Measurements from ENCODE around the gene RAP1GDS1.
"Not testable (repeated sequence)": the region's sequence is repeated elsewhere in the genome, so short reads cannot be mapped to it uniquely, and the experiment has no call there.

The RAP1GDS1 gene

DNA sequence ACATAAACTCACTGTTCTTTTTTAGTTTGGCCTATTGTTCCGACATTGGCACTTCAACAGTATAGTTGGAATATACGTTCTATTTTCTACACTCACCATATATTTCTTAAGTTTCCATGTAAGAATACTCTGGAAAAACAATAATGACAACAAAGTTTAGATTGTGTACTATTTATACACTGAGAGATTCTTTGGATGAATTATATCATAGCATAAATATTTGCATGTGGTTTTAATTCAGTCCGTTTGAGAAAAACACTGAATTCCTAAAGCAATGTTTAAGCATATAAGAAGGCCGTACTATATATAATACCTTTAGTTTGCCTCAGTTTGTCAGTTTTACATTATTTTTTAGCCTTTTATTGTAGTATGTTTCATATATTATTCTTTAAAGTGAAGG, 82.4 kb downstream of the RAP1GDS1 start:
- DNase-seq (ENCODE audit: extremely low read depth in 1 of 2, low read depth in 1 of 2) = no peak

DNA sequence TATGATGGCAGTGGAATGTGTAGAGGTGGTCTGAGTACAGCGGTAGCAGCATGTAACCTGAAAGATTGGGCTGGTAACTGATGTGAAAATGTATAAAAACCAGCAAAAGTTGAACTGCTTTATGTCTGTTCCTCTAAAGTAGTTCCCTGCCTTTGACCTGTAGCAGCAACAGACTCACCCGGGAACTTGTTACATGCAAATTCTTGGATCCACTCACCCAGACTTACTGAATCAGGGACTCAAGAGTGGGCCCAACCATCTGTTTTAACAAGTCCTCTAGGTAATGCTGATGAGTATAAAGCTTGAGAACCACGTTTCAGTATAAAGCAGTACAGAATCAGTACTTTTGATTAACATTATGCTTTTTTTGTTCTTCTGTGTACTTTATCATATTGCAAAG, 84.7 kb downstream of the RAP1GDS1 start:
- DNase-seq (ENCODE audit: extremely low read depth in 1 of 2, low read depth in 1 of 2) = no peak

DNA sequence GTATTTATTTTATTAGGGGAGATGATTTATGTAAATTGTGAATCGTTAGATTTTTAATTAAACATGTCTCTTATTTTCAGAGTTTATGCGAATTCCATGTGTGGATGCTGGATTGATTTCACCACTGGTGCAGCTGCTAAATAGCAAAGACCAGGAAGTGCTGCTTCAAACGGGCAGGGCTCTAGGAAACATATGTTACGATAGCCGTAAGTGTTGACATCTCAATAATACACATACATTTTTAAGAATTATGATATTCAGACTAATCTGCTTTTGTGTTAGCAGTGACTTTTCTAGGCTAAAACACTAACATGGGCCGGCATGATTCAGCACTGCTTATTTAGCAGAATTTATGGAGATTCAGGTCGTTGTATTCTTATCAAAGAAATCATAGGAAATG, 91.2 kb downstream of the RAP1GDS1 start:
- no peak for DNase-seq (ENCODE audit: extremely low read depth in 1 of 2, low read depth in 1 of 2)

DNA sequence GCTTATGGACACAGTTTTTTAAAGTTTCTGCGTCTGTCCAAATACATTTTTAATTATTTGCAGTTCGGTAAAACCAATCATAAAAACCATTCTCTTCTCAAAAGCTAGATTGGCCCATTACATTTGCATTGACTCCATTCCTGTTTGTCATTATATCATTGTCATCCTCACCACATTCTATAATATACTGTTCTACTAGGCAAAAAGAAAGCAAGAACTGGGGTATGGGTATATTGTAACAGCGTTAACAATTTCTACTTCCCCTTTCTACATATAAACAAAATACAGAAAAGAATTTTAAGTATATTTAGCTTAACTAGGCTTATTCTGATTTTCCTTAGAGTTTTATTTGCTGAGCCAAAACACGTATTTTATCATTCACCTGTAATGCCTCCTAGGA, 91.8 kb downstream of the RAP1GDS1 start:
- no peak for DNase-seq (ENCODE audit: extremely low read depth in 1 of 2, low read depth in 1 of 2)

DNA sequence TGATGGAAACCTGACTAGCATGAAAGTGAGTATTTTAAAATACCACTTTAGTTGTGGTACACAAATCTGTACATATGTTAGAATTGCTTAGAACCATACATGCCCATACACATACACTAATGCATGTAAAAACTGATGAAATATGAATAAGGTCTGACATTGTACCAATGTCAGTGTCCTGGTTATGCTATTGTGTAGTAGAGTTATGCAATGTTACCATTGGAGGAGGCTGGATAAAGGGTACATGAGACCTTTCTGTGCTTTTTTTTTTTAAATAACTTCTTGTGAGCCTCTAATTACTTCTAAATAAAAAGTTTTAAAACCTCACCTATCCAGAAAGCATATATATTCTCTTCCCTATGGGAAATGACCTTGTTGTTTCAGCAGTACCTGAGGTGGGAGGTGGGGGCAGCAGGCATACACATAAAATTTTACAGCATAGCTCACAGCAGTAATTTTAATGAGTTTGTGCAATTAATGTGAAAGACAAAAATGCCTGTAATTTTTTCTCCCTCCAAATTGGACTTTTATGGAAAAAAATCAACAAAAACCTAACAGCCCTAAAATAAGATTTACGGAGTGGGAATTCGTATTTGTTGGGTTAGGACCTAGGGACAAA, 97.6 kb downstream of the RAP1GDS1 start:
- DNase-seq (ENCODE audit: extremely low read depth in 1 of 2, low read depth in 1 of 2) = no peak

DNA sequence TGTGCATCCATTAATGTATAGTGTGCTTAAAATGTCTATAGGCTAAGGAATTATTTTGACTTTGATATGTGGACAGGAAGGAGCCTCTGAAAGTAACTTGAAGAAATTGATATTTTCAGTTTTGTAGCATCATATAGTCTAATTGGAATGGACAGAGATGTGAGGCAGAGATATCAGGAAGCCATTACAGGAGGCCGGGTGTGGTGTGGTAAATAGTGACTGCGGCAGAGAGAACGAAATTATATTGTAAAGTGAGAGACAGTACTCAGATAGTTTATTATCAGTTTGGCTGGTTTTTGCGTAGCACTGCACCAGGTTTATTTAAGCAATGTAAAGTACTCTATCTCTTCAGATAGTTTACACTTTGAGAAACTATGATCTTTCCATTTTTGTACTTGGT, 98.5 kb downstream of the RAP1GDS1 start:
- DNase-seq (ENCODE audit: extremely low read depth in 1 of 2, low read depth in 1 of 2) = no peak

DNA sequence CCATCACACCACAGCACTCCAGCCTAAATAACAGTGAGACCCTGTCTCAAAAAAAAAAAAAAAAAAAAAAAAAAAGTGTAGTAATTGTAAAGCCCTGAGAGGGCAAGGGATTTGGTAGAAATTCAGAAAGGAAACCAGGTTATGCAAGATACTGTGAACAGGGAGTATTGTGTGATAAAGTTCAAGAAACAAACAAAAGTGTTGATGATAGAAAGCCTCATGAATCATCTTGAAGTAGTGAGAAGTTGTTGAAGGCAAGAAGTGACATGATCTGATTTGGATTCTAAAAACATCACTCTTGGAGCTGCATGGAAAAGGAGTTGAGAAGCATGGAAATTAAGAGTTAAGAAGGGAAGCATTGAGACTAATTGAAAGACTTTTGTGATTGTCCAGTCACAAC, 102.2 kb downstream of the RAP1GDS1 start:
- DNase-seq (ENCODE audit: extremely low read depth in 1 of 2, low read depth in 1 of 2) = no peak

DNA sequence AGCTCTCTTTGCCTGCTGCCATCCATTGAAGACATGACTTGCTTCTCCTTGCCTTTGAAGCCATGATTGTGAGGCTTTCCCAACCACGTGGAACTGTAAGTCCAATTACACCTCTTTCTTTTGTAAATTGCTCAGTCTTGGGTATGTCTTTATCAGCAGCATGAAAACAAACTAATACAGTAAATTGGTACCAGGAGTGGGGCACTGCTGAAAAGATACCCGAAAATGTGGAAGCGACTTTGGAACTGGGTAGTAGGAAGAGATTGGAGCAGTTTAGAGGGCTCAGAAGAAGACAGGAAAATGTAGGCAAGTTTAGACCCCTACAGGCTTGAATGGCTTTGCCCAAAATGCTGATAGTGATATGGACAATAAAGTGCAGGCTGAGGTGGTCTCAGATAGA, 105.1 kb downstream of the RAP1GDS1 start:
- DNase-seq (ENCODE audit: extremely low read depth in 1 of 2, low read depth in 1 of 2) = not testable (repeated sequence)

DNA sequence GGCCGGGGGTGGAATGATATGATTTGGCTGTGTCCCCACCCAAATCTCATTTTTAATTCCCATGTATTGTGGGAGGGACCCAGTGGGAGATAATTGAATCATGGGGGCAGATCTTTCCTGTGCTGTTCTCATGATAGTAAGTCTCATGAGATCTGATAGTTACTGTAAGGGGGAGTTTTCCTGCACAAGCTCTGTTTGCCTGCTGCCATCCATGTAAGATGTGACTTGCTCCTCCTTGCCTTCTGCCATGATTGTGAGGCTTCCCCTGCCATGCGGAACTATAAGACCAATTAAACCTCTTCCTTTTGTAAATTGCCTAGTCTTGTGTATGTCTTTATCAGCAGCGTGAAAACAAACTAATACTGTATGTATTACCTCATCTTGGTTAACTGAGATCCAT, 106.8 kb downstream of the RAP1GDS1 start:
- DNase-seq (ENCODE audit: extremely low read depth in 1 of 2, low read depth in 1 of 2) = not testable (repeated sequence)

DNA sequence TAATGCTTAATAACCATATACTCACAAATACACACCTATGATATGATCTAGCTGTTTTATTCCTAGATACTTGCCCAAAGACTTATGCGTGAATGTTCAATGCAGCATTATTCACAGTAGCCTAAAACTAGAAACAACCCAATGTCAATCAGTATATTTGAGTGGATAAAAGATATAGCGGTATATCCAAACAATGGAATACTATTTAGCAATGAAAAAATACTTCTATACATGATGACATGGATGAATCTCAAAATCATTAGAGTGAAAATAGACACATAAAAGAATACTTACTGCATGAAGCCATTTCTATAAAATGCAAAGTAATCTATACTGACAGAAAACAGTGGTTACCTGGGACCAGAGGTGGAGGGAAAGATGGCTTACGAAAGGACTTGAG, 108.1 kb downstream of the RAP1GDS1 start:
- DNase-seq (ENCODE audit: extremely low read depth in 1 of 2, low read depth in 1 of 2) = no peak

DNA sequence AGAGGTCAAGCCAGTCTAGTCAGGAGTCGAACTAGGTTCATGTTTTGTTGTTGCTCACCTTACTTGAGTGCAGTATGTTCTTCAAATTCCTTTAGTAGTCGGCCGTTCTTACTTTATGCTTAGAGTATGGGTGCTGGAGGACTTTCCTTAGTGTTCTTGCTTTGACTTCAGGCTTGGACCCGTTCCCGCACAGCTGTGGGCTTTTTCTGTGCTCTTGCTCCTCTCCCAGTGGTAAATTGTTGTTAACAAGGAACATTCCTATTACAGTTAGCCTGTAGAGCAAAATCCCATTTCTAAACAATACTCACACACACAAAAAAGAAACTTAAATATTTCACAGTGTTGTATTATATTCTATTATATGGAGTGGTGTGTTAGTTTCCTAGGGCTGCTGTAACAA, 113.5 kb downstream of the RAP1GDS1 start:
- DNase-seq (ENCODE audit: extremely low read depth in 1 of 2, low read depth in 1 of 2) = no peak

DNA sequence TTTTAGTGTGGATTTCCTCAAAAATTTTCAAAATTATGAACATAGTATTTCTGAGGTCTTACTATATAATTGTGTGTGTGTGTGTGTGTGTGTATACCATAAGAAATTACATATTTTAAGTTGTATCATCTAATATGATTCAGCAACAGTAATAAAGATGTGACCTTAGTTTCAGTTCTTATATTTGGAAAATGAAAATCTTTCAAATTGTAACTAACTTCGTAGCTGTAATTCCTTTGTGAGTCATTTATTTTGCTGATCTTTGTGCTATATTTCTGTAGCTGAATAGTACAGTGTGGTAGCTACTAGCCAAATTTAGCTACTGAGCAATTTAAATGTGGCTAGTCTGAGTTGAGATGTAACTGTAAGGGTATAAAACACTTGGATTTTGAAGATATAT, 116.4 kb downstream of the RAP1GDS1 start:
- DNase-seq (ENCODE audit: extremely low read depth in 1 of 2, low read depth in 1 of 2) = no peak

DNA sequence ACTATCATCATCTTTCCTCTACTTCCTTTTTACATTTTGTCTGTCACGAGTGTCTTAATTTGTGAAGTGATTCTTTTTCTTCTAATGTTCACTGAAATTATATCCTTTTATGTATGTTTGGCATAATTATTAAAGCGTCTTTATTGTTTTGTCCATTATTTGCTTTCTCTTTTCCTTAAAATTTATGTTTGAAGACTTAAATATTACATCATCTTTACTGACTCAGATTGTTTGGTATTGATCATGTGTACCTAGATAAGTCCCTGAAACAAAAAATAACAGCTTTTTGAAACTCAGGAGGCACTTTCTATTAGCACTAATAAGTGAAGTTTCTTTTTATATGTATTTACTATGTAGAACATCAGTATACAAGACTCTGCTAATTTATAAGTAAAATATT, 120.1 kb downstream of the RAP1GDS1 start:
- DNase-seq (ENCODE audit: extremely low read depth in 1 of 2, low read depth in 1 of 2) = no peak

DNA sequence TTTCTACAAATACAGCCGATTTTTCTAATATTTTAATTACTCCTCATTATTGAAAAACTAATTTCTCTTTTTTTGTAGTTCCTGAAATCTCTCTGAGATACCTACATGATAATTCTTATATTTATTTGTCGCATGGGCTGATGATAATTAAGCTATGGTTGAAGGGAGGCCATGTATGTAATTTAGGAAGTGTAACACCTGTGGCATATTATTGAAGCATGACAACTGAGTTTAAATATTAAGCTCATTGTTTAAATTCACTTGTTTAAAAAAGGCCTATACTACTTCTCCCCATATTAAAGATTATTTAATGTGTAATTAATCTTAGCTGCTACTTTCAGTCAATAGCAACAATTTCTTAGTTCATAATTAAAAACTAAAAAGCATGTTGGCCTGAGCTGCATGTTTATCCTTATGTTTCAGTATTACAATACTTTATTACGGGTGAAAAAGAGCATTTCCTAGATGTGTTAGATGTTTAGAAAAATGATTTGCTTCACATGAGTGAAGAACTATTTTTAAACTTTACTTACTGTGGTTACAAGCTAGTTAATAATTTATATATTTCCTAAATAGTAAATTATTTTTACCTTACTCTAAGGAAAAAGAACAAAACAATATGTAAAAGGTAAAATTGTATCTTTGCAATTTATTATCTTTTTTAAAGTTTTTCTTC, 122.4 kb downstream of the RAP1GDS1 start:
- no peak for DNase-seq (ENCODE audit: extremely low read depth in 1 of 2, low read depth in 1 of 2)

DNA sequence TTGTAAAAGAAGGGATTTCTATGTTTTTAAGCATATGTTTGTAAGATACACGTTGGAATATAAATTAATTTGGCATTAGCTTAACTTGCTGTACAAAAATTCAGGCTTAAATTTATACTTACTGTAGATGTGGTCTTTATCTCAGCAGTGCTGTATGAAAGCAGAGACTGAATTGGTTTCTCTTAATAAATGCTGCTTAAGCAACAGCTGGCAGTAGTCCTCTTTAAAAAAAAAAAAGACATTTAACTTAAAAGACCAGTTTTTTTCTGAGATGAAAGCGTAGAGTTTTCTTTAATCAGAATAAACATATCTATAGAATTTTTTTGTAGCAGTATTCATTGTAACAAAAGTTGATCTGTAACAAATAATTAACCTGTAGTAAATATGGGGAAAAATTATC, 124.6 kb downstream of the RAP1GDS1 start:
- no peak for DNase-seq (ENCODE audit: extremely low read depth in 1 of 2, low read depth in 1 of 2)

DNA sequence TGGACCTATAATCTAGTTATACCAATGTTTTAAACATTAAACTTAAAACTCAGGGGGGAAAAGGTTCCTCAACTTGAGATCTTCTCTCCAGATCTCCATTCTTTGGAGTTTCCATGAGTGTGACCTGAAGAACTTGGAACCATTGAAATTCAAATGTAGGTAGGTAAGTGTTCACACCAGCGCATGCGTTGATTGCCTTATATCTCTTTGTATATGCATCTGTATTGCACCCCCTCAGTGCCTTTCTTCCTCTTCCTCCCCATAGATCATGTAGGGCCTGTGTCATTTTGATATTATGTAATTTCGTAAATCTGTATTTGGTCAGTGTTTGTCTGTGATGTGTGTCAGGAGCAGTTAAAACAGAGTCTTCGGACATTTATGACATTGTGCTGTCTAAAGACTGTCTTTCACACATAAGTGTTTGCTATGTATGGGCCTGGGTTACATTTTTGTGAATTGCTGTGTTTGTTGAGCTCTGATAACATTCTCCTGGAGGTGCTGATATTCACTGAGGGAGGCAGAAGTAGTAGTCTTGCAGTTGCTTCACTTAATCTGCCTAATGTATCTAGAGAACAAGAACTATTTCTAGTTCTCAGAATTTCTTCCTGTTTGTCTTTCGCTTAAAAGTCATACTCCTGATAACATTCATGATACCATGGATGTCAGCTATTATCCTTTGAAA, 126.3 kb downstream of the RAP1GDS1 start:
- no peak for DNase-seq (ENCODE audit: extremely low read depth in 1 of 2, low read depth in 1 of 2)

DNA sequence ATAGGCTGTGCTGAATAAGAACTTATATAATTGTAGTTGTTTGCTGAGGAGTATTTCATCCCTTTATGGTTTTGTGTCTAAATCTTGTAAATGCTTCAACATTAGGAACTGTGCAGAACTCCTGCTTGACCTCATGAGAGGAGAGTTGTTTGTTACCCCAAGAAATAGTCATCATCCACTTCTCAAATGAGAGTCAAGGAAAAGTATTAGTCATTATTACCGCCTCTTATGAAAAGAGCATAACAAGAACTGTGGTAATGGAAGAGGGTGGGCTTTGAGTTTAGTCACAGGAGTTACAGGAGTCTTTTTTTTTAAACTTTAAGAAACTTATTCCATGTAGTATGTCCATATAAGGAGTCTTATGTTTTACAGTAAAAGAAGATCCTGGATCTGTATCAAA, 132.9 kb downstream of the RAP1GDS1 start:
- DNase-seq (ENCODE audit: extremely low read depth in 1 of 2, low read depth in 1 of 2) = no peak

DNA sequence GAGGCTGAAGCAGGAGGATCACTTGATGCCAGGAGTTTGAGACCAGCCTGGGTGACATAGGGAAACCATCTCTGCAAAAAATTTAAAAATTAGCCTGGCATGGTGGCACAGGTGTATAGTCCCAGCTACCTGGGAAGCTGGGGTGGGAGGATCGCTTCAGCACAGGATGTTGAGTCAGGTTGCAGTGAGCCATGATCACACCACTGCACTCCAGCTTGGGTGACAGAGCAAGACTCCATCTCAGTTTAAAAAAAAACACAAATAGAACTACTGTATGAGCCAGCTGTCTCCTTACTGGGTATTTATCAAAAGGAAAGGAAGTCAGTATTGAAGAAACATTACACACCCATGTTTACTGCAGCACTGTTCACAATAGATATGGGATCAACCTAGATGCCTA, 138.7 kb downstream of the RAP1GDS1 start:
- no peak for DNase-seq (ENCODE audit: extremely low read depth in 1 of 2, low read depth in 1 of 2)

DNA sequence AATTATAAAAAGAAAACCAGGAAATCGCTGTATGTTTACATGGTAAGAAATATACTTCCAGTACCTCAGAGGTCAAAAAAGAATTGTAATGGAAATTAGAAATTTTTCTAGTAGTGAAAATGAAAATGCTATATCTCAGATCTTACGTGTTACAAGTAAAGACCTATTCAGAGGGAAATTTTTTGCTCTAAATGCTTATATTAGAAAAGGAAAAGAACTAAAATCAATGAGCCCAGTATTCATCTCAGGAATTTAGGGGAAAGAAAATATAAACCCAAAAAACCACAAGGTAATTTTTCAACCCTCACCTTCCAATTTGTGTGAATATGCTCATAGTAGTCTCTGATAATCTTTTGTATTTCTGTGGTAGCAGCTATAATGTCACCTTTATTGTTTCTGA, 145.6 kb downstream of the RAP1GDS1 start:
- DNase-seq (ENCODE audit: extremely low read depth in 1 of 2, low read depth in 1 of 2) = no peak

DNA sequence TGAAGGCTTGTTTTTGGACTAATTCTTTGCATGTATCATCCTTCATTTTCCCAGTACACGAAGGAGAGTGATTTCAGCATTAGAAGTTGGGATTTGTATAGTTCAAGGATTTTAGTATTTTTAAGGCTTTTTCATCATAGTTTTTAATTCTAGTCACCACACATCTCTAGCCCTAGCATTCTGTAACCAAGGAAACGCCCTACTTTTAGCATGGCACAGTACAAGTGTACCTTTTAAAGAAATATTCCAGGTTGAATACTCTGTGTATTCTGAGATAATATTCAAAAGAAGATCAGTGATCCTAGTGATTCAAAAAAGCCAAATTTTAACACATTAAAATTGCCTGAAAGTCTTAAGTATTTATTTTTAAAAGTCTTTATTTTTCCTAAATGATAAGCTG, 150.5 kb downstream of the RAP1GDS1 start:
- DNase-seq (ENCODE audit: extremely low read depth in 1 of 2, low read depth in 1 of 2) = no peak

DNA sequence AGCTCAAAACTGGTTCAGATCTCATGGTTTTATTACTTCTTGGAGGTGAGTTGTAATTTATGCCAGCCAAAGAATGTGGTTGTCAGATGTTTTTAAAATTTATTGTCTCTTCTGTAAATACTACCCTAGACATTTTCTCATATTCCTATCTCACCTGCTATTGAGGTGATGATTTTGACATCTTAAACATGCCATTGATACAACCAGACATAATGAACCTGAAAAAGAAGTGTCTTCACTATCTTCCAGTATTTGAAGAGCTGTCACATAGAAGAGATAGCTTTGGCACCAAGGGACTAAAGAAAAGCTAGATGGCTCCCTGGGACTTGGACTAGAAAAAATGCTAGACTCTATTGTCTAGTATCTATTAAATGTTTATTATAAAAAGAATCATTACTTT, 155.7 kb downstream of the RAP1GDS1 start:
- DNase-seq (ENCODE audit: extremely low read depth in 1 of 2, low read depth in 1 of 2) = no peak

DNA sequence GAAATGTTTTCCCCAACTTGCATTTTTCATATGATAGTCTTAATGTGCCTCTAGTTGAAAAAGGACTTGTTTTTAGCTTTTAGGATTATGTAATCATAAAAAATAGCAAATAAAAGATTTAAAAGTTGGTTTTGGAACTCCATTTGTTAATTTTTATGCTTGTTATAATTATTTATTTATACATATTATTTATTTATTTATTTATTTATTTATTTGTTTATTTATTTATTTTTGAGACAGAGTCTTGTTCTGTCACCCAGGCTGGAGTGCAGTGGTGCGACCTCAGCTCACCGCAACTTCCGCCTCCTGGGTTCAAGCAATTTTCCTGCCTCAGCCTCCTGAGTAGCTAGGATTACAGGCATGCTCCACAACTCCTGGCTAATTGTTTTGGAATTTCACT, 159.0 kb downstream of the RAP1GDS1 start:
- not testable (repeated sequence) for DNase-seq (ENCODE audit: extremely low read depth in 1 of 2, low read depth in 1 of 2)
